EH (cell line): ENCODE measurements around the gene GPR17.

Source experiments
- DNase-seq: peaks from one replicate; pipeline ENCODE4 v3.0.0-alpha.2; 2015; ENCODE audit warnings: low read depth

Gene GPR17

DNA sequence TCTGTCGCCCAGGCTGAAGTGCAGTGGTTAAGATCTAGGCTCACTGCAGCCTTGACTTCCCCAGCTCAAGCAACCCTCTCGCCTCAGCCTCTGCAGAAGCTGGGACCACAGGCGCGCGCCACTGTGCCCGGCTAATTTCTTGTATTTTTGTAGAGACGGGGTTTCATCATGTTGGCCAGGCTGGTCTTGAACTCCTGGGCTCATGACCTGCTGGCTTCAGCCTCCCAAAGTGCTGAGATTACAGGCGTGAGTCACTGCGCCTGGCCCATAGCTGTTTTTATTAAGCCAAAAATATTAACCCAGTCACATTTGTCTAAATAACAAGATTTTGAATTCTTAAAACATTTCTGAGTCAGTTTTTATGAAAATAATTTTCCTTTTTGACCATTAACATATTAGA is 49.0 kb downstream of the GPR17 start:
- DNase-seq, result peak; percentile 30

DNA sequence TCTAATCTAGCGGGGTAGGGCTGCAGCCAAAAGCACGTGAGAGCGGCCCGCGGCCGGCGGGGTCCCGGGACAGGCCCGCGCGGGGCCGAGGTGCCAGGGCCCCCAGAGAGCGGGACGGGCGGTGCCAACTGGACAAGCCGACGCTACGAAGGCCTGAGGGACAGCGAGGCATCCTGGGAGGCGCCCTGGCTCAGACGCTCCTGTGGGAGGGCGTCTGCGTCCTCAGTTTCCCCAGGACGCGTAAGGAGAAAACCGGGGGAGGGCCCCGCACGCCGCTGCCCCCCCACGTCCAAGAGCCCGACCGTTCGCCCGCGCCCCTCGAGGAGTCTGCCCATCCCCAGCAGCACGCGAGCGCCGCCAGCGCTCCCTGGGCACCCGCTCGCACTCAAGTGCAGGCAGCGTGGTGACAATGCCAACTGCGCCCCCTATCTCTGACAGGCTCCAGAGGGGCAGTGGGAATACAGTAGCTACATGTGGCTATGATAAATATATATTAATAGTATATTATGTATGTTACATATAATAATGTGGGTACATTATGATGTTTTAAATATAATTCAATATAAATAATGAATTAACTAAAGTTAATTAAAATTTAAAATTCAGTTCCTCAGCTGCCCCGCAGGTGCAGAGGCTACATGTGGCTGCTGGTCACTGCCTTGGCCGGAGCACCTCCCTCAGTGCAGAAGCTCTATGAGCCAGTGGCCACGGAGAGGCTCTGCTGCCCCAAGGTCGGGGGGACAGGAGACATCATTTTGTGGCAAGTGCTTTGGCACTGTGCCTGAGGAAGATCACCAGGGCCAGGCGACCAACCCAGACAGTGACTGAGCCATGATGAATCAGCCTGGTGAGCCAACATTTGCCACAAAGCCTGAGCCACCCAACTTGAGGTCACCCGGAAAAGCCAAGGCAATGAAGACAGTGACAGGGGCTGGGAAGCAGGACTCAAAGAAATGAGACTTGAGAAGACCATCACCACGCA is 49.8 kb downstream of the GPR17 start:
- DNase-seq, result peak; percentile 63

DNA sequence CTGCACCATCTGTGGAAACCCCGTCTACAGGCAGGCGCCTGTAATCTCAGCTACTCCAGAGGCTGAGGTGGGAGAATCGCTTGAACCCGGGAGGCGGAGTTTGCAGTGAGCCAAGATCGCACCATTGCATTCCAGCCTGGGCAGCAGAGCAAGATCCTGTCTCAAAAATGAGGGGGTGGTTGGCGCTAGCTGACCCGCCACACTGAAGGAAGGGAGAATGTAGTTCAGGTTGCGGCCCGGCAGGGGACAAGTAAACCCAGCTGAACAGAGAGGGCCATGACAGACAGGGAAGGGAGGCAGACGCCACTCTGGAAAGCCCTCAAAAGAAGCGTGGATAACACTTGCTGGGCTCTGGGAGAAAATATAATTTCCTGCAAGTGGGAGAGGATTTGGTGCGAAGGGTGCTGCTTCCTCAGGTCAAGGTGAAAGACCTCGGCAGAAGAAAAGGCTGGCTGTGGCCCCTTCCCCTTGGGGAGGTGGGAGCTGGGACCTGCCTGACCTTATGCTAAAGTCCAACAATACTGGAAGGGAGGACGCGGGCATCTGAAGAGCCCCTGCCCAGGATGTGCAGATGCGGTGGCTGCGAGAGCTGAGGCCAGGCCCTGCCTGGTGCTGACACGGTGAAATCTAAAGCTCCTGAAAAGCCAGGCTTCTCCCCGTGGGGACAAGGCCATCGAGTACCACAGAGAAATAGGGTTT is 51.7 kb downstream of the GPR17 start:
- DNase-seq, result no peak

DNA sequence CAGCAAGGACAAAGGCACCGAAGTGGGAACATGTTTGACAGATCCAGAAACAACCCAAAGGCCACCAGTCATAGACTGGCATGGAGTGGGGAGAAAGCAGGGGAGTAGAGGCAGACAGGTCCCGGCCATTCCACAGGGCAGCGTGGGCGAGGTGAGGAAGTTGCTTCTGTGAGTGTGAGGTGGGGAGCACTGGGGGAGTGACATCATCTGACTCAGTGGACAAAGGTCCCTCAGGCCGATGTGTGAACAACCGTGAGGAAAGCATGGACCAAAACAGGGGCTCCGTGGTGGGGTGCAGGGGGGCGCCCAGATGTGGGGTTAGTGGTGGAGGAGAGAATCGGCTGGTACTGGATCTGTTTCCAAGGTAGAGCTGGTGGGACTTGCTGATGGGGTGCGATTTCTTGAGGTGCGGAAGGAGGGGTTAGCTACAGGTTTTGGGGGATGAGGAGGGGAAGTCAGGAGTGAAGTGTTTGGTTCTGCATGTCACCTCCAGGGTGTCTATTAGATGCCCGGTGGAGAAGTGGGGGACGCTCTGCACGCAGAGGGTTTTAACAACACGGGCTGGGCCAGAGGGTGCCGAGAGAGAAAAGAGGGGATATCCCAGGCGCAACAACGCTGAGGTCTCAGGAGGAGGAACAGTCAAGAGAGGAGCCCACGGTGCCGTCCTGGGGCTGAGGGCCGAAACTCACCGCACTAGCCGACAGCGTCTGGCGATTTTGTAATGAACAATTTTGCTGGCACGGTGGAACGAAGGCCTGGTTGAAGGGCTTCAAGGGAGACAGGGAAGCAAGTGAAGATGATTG is 52.8 kb downstream of the GPR17 start:
- no peak for DNase-seq

DNA sequence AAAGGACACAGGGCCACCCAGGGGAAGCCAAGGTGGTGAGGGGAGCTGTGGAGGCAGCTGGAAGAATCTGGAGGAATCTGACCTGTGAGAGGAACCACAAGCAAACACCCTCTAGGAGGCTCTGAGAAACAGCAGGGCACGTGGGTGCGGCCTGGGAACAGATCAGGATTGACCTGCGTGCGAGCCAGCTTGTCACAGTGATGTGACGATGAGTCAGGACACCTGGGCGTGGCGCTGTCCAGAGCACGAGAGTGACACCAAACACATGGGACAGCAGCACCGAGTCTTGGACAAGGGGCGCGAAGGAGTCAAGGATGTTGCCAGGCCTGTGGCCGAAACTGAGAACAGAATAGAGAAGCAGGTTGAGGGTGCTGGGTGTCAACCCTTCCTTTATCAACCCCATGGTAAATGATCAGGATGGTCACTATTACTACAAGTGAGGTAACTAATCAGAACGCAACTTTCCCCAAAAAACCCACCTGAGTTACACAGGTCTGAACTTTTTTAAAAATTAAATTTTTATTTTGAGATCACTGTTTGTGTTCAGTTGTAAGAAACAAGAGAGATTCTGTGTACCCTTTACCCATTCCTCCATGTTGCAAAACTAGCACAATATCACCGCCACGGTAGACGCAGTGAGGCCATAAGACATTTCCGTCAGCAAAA is 54.7 kb downstream of the GPR17 start:
- DNase-seq, result no peak

DNA sequence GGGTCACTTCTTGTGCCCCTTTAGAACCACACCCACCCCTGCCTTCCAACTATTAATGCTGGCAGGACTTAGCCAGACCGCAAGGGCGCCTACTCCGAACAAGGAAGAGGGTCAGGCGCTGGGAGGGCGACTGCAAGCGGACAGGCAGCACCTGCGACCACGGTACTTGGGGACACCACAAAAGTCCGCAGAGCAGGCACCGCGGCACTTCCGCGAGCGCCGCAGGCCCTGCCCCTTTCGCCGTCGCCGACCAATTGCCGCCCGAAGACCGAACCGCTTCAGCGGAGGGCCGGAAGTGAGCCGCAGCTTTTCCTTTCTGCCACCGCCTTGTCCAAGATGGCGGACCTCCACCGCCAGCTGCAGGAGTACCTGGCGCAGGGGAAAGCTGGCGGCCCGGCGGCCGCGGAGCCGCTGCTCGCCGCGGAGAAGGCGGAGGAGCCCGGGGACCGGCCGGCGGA is 55.3 kb downstream of the GPR17 start, which contains the start of gene SFT2D3:
Gene SFT2D3 (plus strand): TSS at position 305 of the 458 bp plus-strand sequence. CDS start 32 bp downstream, at position 337.
- peak; percentile 92 for DNase-seq

DNA sequence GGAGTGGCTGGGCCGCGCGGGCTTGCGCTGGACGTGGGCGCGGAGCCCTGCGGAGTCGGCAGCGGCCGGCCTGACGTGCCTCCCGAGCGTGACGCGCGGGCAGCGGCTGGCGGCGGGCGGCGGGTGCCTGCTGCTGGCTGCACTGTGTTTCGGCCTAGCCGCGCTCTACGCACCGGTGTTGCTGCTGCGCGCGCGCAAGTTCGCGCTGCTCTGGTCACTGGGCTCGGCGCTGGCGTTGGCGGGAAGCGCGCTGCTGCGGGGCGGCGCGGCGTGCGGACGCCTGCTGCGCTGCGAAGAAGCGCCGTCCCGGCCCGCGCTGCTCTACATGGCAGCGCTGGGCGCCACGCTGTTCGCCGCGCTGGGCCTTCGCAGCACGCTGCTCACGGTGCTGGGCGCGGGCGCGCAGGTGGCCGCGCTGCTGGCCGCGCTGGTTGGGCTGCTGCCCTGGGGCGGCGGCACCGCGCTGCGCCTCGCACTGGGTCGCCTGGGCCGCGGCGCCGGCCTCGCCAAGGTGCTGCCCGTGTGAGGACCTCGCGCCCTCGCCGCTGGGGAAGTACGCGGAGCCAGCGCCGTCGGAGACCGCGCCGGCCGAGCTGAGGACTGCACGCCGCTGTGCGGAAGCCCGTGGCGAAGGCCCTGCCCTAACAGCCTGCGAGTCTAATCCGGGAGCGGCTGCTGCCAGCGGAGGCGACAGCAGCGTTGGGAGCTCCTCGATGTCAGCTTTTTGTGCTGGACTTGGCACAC is 55.9 kb downstream of the GPR17 start:
- peak; percentile 76 for DNase-seq
